ENCODE results near the gene CADM1.

CADM1 gene

GRCh38 chr11:115134926-115135325, 369.3 kb downstream of the CADM1 start:
- DNase-seq, result no peak

GRCh38 chr11:115133475-115134209, 370.6 kb downstream of the CADM1 start:
- no peak for DNase-seq

GRCh38 chr11:115132436-115133228, 371.6 kb downstream of the CADM1 start:
- DNase-seq, result no peak

- no peak for DNase-seq
Observed at GRCh38 chr11:115129473-115130289, 374.5 kb downstream of the CADM1 start.

- no peak for DNase-seq
Observed at GRCh38 chr11:115128226-115128625, 376.0 kb downstream of the CADM1 start.

GRCh38 chr11:115127790-115128189, 376.4 kb downstream of the CADM1 start:
- DNase-seq, result no peak

- no peak for DNase-seq
Observed at GRCh38 chr11:115126515-115127208, 377.6 kb downstream of the CADM1 start.

- no peak for DNase-seq
Observed at GRCh38 chr11:115126092-115126491, 378.1 kb downstream of the CADM1 start.

GRCh38 chr11:115124786-115125185, 379.4 kb downstream of the CADM1 start:
- no peak for DNase-seq

- DNase-seq, result no peak
Observed at GRCh38 chr11:115123641-115124040, 380.6 kb downstream of the CADM1 start.

- DNase-seq, result no peak
Observed at GRCh38 chr11:115122274-115122673, 381.9 kb downstream of the CADM1 start.

Data from NCI-H1694 (cell line).